Activated naive CD4-positive, alpha-beta T cell treated with anti-CD3 and anti-CD28 coated beads, Interleukin-2, amount 50 U/mL, for 24 hours (primary cell): ENCODE measurements around the gene C1QA.

Experiments used
- H3K27ac Mint-ChIP-seq: one replicate; pipeline ENCODE4 v1.8.0; 2021; ENCODE audit warnings: mild to moderate bottlenecking, mixed read lengths
- H3K27me3 Mint-ChIP-seq: one replicate; pipeline ENCODE4 v1.8.0; 2021; ENCODE audit warnings: mixed read lengths
- H3K36me3 Mint-ChIP-seq: one replicate; pipeline ENCODE4 v1.8.0; 2021; ENCODE audit warnings: mixed read lengths
- H3K4me1 Mint-ChIP-seq: one replicate; pipeline ENCODE4 v1.8.0; 2021; ENCODE audit warnings: mixed read lengths
- H3K4me3 Mint-ChIP-seq: one replicate; pipeline ENCODE4 v1.8.0; 2021; ENCODE audit warnings: mild to moderate bottlenecking, mixed read lengths
- H3K9me3 Mint-ChIP-seq: one replicate; pipeline ENCODE4 v1.8.0; 2021; ENCODE audit warnings: mixed read lengths

Gene C1QA

DNA sequence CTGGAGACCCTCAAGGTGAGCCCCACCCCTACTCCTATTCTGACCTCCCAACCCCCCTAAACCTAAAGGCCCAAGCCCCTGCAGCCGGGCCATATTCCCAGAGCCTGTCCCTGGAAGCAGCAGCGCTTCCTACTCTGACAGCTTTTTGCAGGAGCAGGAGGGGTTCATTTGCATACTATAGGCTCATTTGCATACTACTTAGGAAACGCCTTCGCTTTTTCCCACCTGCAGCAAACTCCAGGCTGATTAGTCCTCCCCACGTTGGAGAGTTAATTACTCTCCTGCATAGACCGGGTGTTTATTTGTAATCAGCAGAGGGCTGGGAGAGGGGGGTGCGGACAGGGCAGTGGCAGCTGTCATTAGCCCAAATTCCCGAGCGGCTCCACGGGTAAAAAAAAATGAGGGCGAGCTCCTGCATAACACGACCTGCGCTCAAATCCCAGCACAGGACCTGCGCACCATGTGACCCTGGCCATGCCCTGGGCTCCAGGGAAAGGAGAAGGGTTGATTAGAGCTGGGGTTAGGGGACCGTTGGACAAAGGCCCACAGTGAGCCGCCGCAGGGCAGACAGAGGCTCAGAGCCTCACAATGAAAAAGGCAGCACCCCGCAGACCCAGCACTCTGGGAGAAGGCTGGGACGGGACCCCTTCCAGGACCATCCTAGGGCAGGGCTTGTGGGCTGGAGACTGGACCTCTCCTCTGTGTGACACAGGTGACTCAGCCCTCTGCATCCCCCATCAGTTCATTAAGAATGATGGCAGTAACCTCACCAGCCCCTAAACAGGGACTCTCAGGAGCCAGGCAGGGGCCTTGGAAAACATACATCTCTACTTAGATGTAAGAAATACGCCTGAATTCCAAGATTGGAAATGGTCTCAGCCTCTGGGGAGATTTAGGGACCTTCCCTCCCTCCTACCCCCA lies 9.9 kb upstream of the C1QA start:
- Mint-ChIP-seq H3K4me1 (no peaks in the 10 kb centered on the region), H3K4me3 (no peak overlapping the region), H3K9me3 (no peaks in the 10 kb centered on the region), H3K27ac (no peak overlapping the region), H3K27me3 (peaks cover 16% of the 10 kb centered on the region), H3K36me3 (no peaks in the 10 kb centered on the region)

DNA sequence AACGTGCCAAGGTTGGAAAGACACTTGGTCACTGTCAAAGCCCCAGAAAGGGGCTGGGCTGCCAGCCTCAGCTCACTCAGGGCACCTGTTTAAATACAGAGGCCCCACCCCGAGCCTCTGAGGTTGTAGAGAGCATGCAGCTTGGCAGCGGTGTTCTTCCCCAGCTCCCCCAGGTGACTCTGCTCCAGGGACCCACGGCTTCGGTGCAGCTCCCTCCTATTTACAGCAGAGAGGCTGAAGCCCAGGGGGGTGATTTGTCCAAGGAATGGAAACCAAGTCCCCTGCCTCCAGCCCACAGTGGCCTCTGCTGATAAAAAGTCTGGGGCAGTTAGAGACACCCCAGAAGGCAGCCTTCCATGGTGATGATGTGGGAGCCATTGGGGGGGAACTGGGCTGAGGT lies 9.1 kb upstream of the C1QA start:
- no peak overlapping the region for H3K27ac Mint-ChIP-seq
- no peaks in the 10 kb centered on the region for H3K9me3 Mint-ChIP-seq
- peaks cover 16% of the 10 kb centered on the region for H3K27me3 Mint-ChIP-seq
- no peaks in the 10 kb centered on the region for H3K36me3 Mint-ChIP-seq
- no peaks in the 10 kb centered on the region for H3K4me1 Mint-ChIP-seq
- H3K4me3 Mint-ChIP-seq, result no peak overlapping the region

DNA sequence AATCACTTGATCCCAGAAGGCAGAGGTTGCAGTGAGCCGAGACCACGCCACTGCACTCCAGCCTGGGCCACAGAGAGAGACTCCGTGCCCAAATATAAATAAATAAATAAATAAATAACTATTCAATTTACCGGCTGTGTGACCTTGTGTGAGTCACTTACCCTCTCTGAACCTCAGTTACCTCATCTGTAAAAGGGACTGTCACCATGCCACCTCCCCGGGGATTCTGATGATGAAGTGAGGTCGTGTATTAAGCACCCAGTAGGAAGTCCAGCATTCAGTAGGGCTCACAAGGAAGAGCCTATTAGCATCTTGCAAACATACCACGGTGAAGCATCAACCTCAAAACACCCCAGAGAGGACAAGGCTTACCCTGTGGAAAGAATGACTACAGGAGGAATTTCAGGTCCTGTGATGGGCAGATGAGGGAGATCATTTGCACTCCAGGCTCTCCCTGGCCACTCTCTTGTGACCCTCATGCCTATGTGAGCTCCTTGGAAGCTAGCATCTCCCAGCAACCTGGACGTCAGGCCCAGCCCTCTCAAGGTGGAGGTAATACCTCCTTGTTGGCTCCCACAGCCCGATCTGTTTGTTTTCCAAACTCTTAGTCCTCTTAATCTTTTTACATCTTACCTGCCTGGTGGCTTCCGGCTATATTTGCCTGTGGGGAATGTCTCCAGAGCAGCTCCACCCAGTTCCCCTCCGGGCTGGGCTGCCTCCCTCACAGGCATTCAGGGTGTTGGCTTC lies 7.6 kb upstream of the C1QA start:
- no peaks in the 10 kb centered on the region for H3K4me1 Mint-ChIP-seq
- H3K36me3 Mint-ChIP-seq, result no peaks in the 10 kb centered on the region
- no peak overlapping the region for H3K27ac Mint-ChIP-seq
- H3K9me3 Mint-ChIP-seq, result no peaks in the 10 kb centered on the region
- H3K4me3 Mint-ChIP-seq, result no peak overlapping the region
- H3K27me3 Mint-ChIP-seq, result peaks cover 19% of the 10 kb centered on the region

DNA sequence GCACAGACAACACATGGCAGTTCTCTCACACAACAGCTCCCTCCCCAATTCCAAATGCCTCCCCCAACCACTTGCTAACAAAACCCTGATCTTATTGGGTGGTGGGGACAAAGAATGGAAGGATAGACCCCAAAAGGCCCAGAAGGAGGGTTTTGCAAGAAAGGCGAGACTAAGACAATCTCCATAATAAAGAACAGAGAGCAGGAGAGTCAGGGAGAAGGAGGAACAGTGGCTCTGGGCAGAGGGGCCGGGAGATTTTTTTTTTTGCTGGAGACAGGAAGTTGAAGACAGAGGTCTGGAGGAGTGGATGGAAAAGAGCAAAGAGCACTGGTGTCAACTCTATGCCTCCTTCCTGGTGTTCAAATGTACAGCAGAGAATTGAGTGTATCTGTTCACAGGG lies 6.5 kb upstream of the C1QA start:
- H3K27me3 Mint-ChIP-seq, result peaks cover 21% of the 10 kb centered on the region
- H3K4me1 Mint-ChIP-seq, result no peaks in the 10 kb centered on the region
- H3K27ac Mint-ChIP-seq, result no peak overlapping the region
- H3K9me3 Mint-ChIP-seq, result no peaks in the 10 kb centered on the region
- no peak overlapping the region for H3K4me3 Mint-ChIP-seq
- no peaks in the 10 kb centered on the region for H3K36me3 Mint-ChIP-seq

DNA sequence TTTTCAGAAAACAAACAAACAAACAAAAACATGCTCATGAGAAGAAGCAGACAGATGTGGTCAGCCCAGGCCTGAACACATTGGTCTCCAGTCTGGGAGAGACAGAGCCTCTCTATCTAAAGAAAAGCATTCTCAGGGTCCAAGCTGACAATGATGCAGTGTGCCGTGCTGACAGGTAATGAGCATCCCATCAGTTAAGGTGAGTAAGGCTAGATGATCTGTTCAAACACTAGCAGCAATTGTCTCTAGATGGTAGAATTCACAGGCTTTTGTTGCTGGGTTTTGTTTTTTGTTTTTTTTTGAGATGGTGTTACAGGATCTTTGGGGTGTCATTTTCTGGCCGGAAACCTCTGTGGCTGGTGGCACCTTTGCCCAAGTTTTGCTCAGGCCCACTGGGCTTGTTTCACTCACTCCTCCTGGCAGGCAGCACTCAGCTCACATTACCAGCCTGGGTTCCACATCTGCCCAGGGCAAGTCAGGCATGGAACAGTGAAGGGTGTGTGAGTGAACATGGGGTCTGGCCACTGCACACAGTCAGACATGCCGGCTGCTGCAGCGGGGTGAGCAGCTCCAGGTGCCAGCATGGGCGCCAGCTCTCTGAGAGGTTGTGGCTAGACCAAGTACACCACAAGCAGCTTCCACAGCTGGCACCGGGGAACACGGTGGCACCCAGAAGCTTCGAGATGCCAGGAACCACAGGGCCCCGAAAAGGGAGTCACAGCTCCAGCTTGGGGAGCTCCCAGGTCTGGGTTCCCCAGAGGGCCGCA lies 2.5 kb upstream of the C1QA start:
- Mint-ChIP-seq H3K27me3 (peaks cover 10% of the 10 kb centered on the region), H3K4me3 (no peak overlapping the region)

DNA sequence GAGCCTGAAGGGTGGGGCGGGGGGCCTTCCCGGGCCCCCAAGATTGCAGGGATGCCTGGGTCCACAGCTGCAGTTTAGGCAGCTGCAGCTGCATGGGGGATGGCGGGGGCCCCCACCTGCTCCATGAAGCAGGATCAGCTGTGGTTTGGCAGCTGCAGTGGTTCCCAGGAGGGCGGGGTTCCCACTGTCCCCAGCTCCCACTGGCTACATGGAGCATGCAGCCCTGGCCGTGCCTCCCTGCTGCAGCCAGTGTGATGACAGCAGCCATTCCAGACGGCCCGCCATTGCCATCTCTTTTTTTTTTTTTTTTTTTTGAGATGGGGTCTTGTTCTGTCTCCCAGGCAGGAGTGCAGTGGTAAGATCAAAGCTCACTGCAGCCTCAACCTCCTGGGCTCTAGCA lies 992 bp upstream of the C1QA start:
- Mint-ChIP-seq H3K27me3 (peaks cover 5% of the 10 kb centered on the region), H3K36me3 (no peaks in the 10 kb centered on the region), H3K4me1 (no peaks in the 10 kb centered on the region), H3K4me3 (no peak overlapping the region), H3K9me3 (no peaks in the 10 kb centered on the region), H3K27ac (no peak overlapping the region)

More for the DNA sequence above, 2.5 kb upstream of the C1QA start:
- no peaks in the 10 kb centered on the region for H3K36me3 Mint-ChIP-seq
- no peaks in the 10 kb centered on the region for H3K4me1 Mint-ChIP-seq
- no peaks in the 10 kb centered on the region for H3K9me3 Mint-ChIP-seq
- H3K27ac Mint-ChIP-seq, result no peak overlapping the region

DNA sequence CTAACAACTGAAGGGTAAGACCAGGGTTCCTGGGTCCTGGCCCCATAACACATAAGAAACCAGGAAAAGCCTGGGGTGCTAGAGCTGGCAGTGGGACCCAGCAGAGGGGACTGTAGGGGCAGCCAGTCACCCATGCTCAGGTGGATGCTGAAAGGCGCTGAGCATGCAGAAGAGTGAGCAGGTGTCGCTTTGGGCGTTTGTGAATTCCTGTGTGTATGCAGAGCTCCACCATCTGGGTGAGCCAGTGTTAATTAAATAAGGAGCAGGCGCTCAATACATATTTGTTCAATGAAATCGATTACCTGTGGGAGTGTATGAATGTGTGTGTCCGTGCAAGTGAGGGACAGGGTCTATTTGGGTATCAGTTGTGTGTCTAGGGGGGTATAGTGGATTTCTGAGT lies 499 bp downstream of the C1QA start:
- H3K9me3 Mint-ChIP-seq, result no peaks in the 10 kb centered on the region

DNA sequence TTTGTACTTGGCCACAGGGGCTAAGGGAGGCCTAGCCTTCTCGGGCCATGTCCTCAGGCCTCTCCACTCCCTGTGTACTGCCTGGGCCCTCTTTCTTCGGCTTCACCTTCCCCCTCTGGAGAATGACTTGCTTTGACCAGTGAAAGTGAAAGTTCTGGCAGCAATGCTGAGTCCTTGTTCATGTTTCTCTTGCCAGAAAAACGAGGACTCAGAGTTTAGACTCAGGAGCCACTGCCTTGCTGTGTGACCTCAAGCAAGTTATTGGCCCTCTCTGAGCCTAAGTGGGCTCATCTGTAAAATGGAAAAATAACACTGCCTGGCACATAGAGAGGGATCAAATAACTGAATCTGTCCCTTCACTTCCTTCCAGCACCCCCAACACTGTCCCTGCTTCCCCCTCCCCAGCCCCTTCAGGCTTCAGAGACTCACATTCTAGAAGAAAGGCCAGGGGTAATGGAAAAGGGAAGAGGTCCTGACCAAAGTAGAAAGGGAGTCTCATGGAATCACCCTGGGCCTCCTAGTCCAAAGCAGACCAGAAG lies 1.5 kb downstream of the C1QA start:
- no peak overlapping the region for H3K27ac Mint-ChIP-seq
- H3K9me3 Mint-ChIP-seq, result no peaks in the 10 kb centered on the region
- no peak overlapping the region for H3K4me3 Mint-ChIP-seq
- H3K27me3 Mint-ChIP-seq, result peaks cover 10% of the 10 kb centered on the region
- H3K4me1 Mint-ChIP-seq, result no peaks in the 10 kb centered on the region
- H3K36me3 Mint-ChIP-seq, result no peaks in the 10 kb centered on the region

More for the DNA sequence above, 499 bp downstream of the C1QA start:
- peaks cover 10% of the 10 kb centered on the region for H3K27me3 Mint-ChIP-seq
- no peaks in the 10 kb centered on the region for H3K4me1 Mint-ChIP-seq
- no peak overlapping the region for H3K4me3 Mint-ChIP-seq
- no peak overlapping the region for H3K27ac Mint-ChIP-seq
- no peaks in the 10 kb centered on the region for H3K36me3 Mint-ChIP-seq

DNA sequence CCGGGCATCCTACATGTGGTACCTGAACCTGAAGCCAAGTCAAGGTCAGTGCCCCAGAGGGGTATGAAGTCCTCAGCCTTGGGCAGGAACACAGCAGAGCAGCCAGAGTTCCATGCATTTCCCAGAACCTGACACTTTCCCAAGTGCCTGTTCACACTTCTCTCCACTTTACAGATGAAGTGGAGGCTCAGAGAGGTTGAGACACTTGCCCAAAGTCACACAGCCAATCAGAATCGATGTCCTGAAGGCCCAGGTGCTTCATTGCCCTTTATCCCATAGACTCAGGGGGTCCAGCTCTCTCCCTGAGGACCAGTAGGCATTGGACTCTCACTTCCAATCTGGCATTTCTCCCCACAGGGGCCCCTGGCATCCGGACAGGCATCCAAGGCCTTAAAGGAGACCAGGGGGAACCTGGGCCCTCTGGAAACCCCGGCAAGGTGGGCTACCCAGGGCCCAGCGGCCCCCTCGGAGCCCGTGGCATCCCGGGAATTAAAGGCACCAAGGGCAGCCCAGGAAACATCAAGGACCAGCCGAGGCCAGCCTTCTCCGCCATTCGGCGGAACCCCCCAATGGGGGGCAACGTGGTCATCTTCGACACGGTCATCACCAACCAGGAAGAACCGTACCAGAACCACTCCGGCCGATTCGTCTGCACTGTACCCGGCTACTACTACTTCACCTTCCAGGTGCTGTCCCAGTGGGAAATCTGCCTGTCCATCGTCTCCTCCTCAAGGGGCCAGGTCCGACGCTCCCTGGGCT lies 2.2 kb downstream of the C1QA start:
- H3K9me3 Mint-ChIP-seq, result no peaks in the 10 kb centered on the region
- H3K27ac Mint-ChIP-seq, result no peak overlapping the region
- H3K27me3 Mint-ChIP-seq, result peaks cover 9% of the 10 kb centered on the region
- no peaks in the 10 kb centered on the region for H3K36me3 Mint-ChIP-seq
- H3K4me1 Mint-ChIP-seq, result no peaks in the 10 kb centered on the region
- H3K4me3 Mint-ChIP-seq, result no peak overlapping the region

DNA sequence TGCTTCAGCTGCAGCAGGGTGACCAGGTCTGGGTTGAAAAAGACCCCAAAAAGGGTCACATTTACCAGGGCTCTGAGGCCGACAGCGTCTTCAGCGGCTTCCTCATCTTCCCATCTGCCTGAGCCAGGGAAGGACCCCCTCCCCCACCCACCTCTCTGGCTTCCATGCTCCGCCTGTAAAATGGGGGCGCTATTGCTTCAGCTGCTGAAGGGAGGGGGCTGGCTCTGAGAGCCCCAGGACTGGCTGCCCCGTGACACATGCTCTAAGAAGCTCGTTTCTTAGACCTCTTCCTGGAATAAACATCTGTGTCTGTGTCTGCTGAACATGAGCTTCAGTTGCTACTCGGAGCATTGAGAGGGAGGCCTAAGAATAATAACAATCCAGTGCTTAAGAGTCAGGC lies 2.9 kb downstream of the C1QA start:
- Mint-ChIP-seq H3K9me3 (no peaks in the 10 kb centered on the region), H3K27me3 (peaks cover 6% of the 10 kb centered on the region), H3K4me1 (no peaks in the 10 kb centered on the region), H3K4me3 (no peak overlapping the region), H3K27ac (no peak overlapping the region), H3K36me3 (no peaks in the 10 kb centered on the region)

DNA sequence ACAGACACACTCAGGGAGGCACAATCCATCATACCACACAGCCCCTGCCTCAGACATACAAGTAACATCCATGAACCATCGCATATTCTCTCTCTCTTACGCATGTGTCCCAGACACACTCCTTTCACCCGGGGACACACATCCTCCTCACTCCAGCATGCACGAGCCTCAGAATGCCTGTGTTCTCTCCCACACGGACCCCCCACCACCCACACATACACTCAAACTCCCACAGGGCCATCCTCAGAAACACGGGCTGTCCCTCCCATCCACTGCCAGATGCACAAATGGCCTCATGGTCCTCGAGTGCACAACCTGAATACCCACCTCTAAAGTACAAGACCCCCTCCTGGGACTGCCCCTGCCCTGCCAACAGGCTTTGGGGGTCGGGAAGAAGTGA lies 4.8 kb downstream of the C1QA start:
- H3K4me1 Mint-ChIP-seq, result no peaks in the 10 kb centered on the region
- no peak overlapping the region for H3K27ac Mint-ChIP-seq
- no peaks in the 10 kb centered on the region for H3K9me3 Mint-ChIP-seq
- peaks cover 6% of the 10 kb centered on the region for H3K27me3 Mint-ChIP-seq
- no peak overlapping the region for H3K4me3 Mint-ChIP-seq
- no peaks in the 10 kb centered on the region for H3K36me3 Mint-ChIP-seq

DNA sequence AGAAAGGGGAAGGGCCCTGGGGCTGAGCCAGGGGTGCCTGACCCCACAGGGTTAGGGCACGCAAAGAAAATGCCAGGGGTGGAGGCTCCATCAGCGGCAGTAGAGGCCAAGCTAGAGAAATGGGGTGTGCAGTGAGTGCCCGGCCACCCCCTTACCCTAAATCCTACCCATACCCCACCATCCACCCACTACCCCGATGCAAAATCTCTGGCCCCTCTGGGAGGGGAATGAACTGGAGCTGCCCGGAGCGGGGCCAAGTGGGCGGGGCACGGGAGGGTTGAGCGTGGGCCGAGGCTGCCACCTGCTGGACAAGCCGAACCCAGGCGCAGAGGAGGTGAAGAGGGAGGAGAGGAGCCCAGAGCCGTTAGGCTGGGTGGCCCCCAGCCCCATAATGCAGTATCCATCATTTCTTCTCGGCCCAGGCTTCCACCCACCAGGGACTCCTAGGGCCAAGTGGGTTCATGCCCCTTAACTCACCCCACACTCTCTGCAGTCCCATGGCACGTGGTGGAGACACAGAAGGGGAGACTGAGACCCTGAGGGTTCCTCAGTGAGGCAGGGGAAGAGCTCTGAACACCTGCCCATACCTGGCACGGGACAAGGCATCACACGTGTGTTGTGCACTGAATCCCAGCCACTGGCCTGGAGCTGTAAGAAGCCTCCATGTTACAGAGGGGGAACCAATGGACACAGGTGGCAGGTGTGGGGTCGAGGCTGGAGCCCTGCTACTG lies 5.6 kb downstream of the C1QA start:
- Mint-ChIP-seq H3K4me1 (no peaks in the 10 kb centered on the region), H3K4me3 (no peak overlapping the region), H3K27me3 (peaks cover 6% of the 10 kb centered on the region), H3K27ac (no peak overlapping the region), H3K36me3 (no peaks in the 10 kb centered on the region), H3K9me3 (no peaks in the 10 kb centered on the region)

DNA sequence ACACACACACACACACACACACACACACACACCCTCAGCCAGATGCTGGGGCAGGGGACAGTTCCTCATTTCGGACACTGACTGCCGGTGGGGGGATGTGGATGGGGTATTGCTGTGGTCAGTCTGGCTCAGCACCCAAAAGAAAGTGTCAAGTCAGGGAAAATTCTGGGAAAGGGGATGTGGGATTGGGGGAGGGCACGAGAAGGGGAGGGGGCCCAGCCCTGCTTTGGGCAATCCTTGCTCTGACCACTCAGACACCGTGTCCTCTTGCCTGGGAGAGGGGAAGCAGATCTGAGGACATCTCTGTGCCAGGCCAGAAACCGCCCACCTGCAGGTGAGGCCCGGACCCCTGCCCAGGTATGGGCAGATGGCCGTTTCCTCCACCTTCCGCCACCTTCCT lies 7.0 kb downstream of the C1QA start, which contains the start of gene C1QC:
Gene C1QC, plus strand, starts transcription at position 253 of the 400 bp plus-strand sequence. CDS start 391 bp downstream, outside the sequence.
- no peaks in the 10 kb centered on the region for H3K36me3 Mint-ChIP-seq
- H3K27ac Mint-ChIP-seq, result no peak within 1 kb of the TSS
- no peak within 1 kb of the TSS for H3K4me3 Mint-ChIP-seq
- H3K9me3 Mint-ChIP-seq, result no peaks in the 10 kb centered on the region
- no peaks in the 10 kb centered on the region for H3K4me1 Mint-ChIP-seq
- H3K27me3 Mint-ChIP-seq, result peaks cover 9% of the 10 kb centered on the region

DNA sequence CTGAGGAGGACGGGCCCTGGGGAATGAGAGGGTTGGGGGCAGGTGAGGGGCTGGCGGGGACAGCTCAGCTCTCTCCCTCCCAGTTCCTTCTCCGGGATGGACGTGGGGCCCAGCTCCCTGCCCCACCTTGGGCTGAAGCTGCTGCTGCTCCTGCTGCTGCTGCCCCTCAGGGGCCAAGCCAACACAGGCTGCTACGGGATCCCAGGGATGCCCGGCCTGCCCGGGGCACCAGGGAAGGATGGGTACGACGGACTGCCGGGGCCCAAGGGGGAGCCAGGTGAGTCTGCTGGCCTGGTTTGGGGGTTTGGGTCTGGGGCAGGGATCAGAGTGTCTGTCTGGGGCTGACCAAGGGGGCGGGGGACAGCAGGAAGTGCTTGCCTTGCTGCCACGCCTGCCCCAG lies 7.5 kb downstream of the C1QA start:
- no peaks in the 10 kb centered on the region for H3K36me3 Mint-ChIP-seq
- H3K27ac Mint-ChIP-seq, result no peak overlapping the region
- no peak overlapping the region for H3K4me3 Mint-ChIP-seq
- H3K4me1 Mint-ChIP-seq, result no peaks in the 10 kb centered on the region
- no peaks in the 10 kb centered on the region for H3K9me3 Mint-ChIP-seq
- H3K27me3 Mint-ChIP-seq, result peaks cover 9% of the 10 kb centered on the region
